Dermis microvascular lymphatic vessel endothelial cell (primary cell): ENCODE measurements around the gene ZDHHC8. TPM values are rescaled to one million over a fixed set of nuclear protein-coding genes. Genes with fewer than 3 reads are reported as not detected.

Experiments used
- DNase-seq, 2 donors: peaks; one replicate each; pipeline versions ENCODE4 v3.0.0 to v3.0.0-alpha.2; 2010; ENCODE audit warnings: low read depth in 2 of 2
- total RNA-seq: library from RNA; depleted of rRNA; stranded (reverse); fragments of >200 nt; gene quantifications from 2 replicates; pipeline ENCODE4 v1.2.1, GENCODE V29; 2014

Gene ZDHHC8
- total RNA-seq, 1 donor from 2014 or later: 3.0 TPM

DNA sequence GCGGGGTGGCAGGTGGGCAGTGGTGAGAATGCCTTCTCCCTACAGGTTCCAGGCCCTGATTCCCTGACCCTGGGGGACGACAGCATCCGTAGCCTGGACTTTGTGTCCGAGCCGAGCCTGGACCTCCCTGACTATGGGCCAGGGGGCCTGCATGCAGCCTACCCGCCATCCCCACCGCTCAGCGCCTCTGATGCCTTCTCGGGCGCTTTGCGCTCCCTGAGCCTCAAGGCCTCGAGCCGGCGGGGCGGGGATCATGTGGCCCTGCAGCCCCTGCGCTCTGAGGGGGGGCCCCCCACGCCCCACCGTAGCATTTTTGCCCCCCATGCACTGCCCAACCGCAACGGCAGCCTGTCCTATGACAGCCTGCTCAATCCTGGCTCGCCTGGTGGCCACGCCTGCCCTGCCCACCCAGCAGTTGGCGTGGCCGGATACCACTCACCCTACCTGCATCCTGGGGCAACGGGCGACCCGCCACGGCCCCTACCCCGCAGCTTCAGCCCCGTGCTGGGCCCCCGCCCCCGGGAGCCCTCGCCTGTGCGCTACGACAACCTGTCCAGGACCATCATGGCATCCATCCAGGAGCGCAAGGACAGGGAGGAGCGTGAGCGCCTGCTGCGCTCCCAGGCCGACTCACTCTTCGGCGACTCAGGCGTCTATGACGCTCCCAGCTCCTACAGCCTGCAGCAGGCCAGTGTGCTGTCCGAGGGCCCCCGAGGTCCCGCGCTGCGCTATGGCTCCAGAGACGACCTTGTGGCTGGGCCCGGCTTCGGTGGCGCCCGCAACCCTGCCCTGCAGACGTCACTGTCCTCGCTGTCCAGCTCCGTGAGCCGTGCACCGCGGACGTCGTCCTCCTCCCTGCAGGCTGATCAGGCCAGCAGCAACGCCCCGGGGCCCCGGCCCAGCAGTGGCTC, 11.4 kb downstream of the ZDHHC8 start:
- no peak for DNase-seq

DNA sequence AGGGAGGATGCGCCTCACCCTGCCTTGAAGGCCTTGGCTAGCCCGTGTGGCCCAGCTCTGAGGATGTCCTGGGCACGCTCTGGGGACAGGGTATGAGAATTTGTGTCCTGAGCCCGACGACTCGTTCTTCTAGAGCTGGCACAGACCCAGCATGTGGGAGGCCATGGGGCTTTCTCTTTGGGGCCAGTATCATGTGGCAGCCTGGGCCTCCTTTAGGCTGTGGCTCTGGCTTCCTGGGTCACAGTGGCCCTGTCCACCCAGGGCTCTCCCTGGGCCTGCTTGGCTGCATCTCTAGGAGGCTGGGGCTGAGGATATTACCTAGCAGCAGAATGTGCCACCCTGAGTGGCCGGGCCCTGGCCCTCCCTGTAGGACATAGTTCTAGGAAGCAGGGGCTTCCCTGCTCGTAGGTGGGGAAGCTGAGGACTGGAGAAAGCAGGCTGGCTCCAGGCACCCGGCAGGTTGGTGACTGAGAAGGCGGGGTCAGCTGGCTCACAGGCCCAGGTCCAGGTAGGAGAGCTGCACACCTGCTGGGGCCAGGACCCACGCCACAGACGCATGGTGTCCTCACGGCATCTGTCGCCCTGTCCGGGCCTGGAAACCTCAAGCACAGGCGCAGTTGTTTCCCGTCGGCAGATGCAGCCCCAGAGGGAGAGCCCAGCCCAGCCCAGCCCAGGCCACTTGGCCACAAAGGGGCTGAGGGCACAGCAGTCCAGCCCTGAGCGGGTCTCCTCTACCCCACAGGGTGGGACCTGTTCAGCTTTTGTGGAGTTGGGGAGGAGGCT, 12.5 kb downstream of the ZDHHC8 start:
- DNase-seq: no peak

DNA sequence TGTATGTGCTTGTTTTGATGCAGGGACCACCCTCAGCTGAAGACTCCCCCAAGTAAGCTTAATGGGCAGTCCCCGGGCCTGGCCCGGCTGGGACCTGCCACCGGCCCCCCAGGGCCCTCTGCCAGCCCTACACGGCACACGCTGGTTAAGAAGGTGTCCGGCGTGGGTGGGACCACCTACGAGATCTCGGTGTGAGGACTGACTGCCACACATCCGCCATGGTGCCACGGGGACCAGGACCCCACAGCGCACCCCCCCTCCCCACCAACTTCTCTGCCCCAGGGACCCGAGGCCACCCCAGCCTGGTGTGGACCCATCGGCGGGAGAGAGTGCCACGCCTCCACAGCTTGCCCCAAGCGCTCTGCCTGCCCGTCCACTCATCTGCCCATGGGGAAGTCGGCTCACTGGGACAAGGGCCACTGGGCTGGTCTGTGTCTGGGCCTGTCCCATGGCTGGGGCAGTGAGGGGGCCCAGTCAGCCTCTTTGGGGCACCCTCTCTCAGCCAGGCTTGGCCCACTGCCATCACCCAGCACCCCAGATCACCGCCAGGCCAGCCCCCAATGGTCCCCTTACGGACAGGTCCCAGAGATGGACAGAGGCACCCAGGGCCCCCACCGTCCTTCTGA, 13.7 kb downstream of the ZDHHC8 start:
- no peak for DNase-seq

DNA sequence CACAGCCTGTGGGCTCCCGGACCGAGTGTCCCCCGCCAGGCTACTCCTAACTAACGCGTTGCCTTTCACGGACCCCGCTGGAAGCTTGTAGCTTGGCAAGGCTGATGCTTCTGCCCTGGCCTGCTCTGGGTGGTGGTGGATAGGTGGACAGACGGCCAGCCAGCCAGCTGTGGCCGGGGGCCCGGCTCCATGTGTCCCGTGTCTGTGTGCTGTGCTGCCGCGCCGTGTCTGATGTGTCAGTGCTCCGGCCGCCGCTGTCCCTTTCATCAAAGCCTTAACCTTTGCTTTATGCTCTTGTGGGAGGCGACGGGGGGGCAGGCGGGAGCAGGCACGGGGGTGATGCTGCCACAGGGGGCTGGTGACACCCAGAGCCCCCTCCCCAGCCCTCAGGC, 14.2 kb downstream of the ZDHHC8 start:
- DNase-seq: no peak

DNA sequence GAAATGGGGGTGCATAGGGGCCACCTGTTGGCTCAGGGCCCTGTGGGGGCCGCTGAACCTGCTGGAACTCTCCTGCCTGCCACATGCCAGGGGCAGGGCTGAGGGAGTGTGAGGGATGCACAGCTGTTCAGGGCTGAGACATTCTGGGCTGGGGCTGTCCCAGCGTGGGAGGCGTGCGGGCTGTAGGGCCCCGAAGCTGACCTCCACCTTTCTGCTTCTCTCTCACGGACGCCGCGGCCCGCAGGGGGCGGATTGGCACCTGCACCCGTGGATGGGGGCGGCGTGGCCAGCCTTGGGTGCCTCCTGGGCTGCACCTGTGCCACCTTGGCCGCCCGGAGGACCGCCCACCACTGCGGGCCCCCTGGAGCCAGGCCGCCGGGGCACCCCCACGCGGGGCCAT, 15.2 kb downstream of the ZDHHC8 start:
- DNase-seq: no peak

DNA sequence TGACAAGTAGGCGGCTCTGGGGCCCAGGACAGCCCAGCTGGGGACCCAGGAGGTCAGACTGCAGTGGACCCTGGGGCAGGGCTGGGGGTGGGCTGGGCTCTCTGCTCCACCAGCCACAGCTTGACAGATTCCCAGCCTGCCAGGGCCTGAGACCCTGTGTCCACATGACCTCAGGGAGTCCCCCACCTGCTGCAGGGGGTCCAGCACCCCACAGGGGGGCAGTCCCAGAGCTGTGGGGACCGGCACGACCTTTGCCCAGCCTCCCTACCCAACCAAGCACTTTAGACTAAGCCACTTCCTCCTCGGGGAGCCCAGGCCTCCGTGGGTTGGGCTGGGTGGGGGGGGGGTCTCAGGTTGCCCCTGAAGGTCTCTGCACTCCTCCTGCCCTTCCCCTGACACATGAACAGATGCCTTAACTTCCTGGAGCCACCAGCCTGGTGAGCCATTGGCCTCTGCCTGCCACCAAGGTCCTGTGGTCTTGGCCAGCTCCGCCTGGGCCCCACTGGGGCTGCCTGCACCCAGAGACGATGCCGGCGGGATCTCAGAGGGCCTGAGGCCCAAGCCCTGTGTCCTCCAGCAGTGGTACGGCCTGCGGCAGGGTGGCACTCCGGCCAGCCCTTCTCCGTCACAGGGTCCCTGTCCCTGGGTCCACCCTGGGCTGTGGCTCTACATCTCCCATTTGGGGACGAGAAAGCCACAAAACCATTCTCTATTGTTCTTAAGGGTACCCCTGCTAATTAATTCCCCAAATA, 15.8 kb downstream of the ZDHHC8 start:
- no peak for DNase-seq

DNA sequence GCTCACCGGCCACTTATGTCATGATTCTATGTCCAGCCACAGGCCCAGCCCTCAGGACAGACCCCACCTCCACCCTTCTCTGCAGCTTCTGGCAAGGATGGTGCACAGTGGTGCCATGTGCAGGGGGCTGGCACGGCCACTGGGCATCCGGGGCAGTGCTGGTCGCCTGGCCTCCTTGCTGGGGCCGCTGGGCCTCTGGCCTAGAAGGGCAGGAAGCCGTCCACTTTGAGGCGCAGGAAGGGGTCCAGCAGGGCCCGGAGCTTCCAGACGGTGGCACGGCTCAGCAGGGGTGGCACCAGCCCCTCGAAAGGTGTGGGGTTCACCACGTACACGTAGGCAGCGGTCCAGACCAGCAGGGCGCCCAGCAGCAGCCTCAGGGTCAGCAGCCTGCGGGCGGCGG, 16.8 kb downstream of the ZDHHC8 start:
- no peak for DNase-seq

DNA sequence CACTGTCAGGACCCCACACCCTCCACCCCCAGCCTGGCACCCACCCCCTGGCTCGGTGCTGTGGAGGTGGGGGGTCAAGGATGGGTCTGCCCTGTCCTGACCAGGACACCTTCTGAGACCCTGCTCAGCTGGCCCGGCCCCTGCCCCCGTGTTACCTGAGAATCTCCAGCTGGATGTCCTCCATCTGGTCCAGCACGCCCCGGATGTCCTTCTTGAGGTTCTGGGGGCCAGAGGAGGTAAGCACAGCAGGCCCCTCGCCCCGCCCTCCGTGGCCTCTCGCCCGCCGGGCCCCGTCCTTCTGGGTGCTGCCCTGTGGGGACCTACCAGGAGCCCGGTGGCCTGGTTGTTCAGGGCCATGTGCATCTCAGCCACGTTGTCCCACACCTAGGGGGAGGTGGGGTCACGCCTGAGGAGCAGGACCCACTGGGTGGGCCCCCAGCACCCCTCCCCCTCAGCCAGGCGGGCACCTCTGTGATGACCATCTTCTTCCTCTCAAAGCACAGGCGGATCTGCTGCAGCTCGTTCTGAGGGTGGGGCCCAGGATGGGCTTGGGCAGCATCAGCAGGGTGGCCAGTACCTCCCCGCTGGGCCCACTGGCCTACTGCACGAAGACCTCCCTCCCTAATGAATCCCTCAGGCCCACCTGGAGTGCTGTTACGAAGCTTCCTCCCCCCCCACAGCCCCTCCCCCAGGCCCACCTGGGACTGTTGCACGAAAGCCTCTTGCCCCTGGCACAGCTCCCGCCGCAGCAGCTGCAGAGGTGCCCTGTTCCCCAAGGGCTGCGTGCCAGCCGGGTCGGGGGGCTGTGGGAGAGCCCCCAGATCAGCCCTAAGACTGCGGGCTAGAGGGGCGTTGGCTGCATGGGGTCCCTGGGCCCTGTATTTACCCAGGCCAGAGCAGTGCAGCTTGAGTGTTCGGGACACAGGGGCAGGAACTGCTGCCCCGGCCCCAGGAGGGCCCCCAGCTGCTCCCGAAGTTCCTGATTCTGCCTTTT, 17.9 kb downstream of the ZDHHC8 start:
- no peak for DNase-seq

DNA sequence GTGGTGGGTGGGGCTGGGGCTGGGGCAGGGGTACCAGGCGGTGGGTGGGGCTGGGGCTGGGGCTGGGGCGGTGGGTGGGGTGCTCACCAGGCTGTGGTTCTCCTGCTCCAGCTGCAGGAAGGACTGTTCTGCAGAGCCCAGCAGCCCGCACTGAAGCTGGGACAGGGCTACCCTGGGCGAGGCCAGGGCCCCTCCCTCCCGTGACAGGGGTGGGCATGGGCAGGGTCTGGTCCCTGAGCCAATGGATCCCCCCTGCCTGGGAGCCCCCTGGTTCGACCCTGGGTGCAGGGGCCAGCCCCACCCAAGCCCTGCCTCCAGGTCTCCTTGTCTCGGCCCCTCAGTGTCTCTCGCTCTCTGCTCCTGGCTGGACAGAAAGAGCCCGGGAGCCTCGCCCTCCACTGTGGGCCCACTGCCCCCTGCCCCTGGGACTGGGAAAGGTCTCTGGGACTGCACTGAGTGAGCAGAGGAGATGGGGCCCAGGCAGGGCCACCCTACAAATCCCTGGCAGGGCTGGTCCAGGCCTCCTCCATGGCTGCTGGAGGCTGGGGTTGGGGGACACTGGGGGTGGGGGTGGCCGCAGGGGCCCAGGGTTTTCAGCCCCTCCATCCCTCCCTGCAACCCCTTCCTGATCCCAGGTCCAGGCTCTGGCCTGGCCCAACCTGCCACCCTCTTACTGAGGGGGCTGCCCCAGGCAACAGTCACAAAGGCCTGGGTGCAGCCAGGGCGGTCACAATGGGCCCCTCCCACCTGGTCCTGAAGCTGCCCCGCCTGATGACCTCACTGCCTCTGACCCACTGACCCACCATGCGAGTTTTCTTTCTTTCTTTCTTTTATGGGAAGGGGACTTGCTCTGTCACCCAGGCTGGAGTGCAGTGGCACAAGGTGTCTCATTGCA, 19.0 kb downstream of the ZDHHC8 start, which contains the start of gene CCDC188:
Gene CCDC188, minus strand, starts transcription at position 675 of the 895 bp plus-strand sequence. Its CDS starts 69 bp downstream, at position 606.
- DNase-seq: no peak

DNA sequence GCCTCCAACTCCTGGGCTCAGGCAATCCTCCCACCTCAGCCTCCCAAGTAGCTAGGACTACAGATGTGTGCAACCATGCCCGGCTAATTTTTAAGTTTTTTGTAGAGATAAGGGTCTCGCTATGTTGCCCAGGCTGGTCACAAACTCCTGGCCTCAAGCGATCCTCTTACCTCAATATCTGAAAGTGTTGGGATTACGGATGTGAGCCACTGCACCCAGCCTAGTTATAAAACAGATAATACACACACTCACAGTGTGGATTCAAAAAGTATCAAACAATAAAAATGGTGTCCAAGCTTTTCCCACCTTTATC, 19.6 kb downstream of the ZDHHC8 start:
- DNase-seq: no peak

DNA sequence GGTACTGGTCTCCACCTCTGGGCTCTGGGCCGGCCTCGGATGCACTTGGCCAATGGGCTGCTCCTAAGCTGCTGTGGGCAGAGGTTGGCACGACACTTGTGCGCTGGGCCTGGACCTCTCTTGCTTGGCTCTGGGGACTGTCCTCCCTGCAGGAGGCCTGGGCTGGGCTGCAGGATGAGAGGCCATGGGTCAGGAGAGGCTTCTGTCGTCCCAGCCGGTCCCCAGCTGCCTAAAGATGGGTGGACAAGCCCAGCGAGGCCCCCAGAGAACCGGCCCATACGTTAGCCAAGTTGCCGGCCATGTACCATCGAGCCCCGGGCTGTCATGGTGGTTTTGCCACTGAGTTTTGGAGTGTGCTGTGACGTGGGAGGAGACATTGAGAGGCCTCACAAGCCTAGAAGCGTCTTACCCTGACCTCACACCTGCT, 20.9 kb downstream of the ZDHHC8 start:
- DNase-seq: no peak

DNA sequence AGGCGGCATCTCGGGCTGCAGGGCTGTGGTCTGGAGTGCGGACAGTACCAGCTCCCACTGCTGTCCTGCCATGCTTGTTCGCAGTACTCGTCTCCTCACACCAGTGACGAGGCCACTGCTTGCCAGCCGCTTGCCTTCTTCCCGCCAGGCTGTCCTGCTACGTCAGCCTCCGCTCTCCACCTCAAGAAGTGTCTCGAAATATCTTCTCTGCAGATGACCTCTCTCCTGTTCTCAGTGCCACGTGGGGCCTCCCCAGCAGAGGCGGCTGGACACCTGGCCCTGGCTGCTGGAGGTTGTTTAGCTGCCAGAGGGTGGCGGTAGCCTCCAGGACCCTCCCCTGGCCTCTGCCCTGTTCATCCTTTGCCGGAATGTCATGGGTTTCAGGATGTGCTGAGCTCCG, 22.3 kb downstream of the ZDHHC8 start:
- DNase-seq: no peak

DNA sequence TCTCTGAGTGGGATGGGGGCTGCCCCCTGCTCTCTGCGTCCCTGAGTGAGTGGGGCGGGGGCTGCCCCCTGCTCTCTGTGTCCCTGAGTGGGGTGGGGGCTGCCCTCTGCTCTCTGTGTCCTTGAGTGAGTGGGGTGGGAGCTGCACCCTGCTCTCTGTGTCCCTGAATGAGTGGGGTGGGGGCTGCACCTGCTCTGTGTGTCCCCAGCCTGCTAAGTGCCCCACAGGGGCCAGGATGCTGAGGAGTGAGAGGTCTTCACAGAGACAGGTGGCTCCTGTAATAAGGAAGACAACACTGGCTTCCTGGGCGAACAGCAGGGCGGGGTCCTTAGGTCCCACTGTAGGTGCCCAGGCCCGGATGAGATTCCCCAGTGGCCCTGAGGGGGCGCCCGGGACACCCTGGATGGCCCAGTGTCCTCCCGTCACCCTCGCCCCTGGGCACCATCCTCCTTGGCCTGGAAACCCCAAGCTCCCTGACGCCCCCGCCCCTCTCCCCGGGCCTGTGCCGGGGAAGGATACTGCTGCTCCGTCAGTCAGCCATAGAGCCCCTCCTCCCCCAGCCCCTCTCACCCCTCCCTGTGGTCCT, 23.1 kb downstream of the ZDHHC8 start:
- DNase-seq: no peak

DNA sequence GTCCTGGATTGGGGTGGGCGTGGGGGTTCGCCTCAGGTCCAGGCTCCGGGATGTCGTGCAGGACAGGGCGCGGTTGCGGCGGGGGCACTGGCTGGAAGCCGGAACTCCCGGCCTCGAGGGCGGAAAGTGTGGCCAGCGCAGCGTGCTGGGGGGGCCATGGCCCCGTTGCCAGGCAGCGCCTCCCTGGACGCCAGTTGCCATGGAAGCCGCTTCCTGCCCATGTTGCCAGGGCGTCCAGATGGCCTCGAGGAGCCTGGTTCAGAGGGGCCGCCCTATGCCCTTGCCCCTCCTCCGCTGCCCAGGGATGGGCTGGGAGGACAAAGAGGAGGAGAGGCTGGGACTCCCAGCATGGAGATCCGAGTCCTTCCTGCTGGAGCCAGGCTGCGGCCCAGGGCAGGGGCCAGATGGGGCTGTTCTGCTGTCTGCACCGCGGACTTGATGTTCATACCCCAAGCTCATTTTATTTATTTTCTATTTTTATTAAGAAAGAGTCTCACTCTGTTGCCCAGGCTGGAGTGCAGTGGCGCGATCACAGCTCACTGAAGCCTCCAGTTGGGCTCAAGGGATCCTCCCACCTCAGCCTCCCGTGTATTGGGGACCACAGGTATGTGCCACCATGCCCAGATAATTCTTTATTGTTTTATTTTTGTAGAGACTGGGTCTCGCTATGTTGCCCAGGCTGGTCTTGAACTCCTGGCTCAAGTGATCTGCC, 23.9 kb downstream of the ZDHHC8 start:
- DNase-seq: peak; percentile 74 to 76

DNA sequence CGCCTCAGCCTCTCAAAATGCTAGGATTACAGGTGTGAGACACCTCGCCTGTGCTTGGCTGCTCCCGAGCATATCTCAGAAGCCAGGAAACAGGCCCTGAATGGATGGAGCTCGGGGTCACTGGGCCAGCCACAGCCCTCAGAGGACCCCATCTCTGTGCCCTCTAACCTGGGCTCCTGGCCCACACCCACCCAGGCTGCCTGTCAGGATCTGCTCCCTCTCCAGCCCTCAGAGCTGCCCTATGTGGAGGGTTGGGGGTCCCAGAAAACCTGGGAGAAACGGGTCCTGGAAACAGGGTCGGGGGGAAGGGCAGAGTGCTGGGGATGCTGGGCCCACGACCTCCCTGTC, 24.4 kb downstream of the ZDHHC8 start:
- DNase-seq: no peak

DNA sequence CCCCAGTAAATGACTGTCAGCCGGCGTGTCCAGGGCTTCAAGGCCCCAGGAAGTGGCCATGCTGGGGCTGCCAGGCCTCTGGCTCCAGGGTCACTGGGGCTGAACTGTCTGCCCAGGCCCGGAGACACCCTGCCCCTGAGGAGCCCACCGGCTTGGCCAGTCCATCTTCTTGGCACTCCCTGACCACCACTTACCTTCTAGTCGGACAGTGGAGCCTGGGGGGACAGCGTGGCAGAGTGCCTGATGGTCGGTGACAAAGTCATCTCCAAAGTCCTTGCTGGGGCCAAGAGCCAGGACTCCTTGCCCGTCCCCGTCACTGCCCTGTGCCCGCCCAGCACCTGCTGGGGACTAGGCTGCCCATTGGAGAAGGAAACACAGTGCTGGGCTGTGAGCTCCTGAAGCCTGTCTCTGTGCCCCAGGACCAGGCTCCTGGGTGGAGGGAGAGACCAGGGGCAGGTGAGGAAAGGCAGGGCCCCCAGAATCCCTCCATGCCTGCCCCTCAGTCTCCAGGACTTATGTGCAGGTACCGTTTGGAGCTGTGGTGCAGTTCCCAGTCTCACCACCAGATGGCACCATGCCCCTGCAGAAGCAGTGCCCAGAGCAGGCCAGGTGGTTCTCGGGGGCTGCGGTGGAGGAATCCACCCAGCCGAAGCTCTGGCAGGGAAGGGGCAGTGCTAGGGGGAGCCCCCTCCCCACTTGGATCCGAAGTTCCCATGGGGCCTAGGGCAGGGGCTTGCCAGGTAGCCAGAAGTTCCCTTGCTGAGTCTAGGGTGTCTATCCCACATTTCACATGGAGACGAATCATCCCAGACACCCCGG, 25.2 kb downstream of the ZDHHC8 start:
- peak; percentile 65 to 78 for DNase-seq

DNA sequence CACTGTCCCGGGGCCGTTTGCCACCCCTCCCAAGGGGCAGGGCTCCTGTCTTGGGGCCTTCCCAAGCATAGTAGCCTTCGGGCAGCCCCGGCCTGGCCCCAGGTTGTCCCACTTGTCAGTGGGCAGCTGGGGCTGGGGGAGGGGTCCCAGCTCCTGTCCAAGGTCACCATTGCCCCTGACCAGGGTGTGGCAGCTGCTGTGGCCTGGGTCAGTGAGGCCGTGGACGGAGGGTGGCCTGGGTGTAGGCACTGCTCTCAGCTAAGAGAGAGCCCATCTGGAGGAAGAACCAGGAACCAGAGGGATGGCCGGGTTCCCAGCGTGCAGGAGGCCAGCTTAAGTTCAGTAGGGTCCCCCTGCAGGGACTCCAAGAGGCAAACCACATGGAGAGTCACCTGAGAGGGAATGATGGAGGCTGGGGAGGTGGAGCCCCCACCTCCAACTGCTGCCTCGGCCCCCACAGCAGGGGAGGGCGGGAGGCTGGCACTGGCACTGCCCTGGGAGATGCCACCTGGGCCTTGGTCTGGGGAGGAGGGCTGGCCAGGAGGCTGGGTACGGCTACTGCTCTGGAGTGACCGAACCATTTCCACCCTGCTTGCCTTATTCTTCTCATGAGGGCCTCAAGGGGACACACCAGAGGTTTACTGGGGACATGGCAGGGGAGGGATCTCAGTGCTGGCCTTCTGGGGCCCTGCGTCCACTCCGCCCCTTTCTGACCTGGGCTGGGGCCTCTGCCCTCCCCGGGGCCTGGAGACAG, 26.0 kb downstream of the ZDHHC8 start:
- DNase-seq: no peak
